ENCODE results near the gene KCNMA1.
"Not testable (repeated sequence)": the region's sequence is repeated elsewhere in the genome, so short reads cannot be mapped to it uniquely, and the experiment has no call there.

The KCNMA1 gene

GRCh38 chr10:77590344-77591237, 47.0 kb downstream of the KCNMA1 start:
- Histone ChIP-seq H3K4me1 (ENCODE audit: insufficient read depth, insufficient read length) (no peaks in the 10 kb centered on the region), H3K27me3 (ENCODE audit: insufficient read depth, insufficient read length) (no peaks in the 10 kb centered on the region), H3K9ac (ENCODE audit: insufficient read length, low read depth) (no peak overlapping the region), H3K9me3 (ENCODE audit: insufficient read depth, low read length) (no peaks in the 10 kb centered on the region; the same call in 1 of the 2 replicates), H3K4me3 (ENCODE audit: insufficient read length, low read depth) (no peak overlapping the region), H3K36me3 (ENCODE audit: insufficient read depth, insufficient read length, low read length) (no peaks in the 10 kb centered on the region)
- DNase-seq (ENCODE audit: low read depth, low spot score) = no peak
- TF ChIP-seq SUZ12 (IDR thresholded peaks at IDR 0.05; ENCODE audit: extremely low read depth, insufficient read depth, insufficient read length) = no peak
- TF ChIP-seq ZNF274 (IDR thresholded peaks at IDR 0.05; ENCODE audit: low read depth, low read length) = no peak
- no peak for TF ChIP-seq YY1 (IDR thresholded peaks at IDR 0.05; ENCODE audit: insufficient read depth, insufficient read length)

- not testable (repeated sequence) for H3K27me3 ChIP-seq (ENCODE audit: insufficient read depth, insufficient read length); H3K9me3 ChIP-seq (ENCODE audit: insufficient read depth, low read length); H3K36me3 ChIP-seq (ENCODE audit: insufficient read depth, insufficient read length, low read length); H3K4me1 ChIP-seq (ENCODE audit: insufficient read depth, insufficient read length); H3K4me3 ChIP-seq (ENCODE audit: insufficient read length, low read depth); DNase-seq (ENCODE audit: low read depth, low spot score); H3K9ac ChIP-seq (ENCODE audit: insufficient read length, low read depth)
Measured at GRCh38 chr10:77589703-77590102, 47.9 kb downstream of the KCNMA1 start.

- Histone ChIP-seq H3K4me1 (ENCODE audit: insufficient read depth, insufficient read length) (peaks cover 3% of the 10 kb centered on the region), H3K9me3 (ENCODE audit: insufficient read depth, low read length) (no peaks in the 10 kb centered on the region; the same call in 1 of the 2 replicates), H3K36me3 (ENCODE audit: insufficient read depth, insufficient read length, low read length) (no peaks in the 10 kb centered on the region), H3K9ac (ENCODE audit: insufficient read length, low read depth) (no peak overlapping the region), H3K4me3 (ENCODE audit: insufficient read length, low read depth) (no peak overlapping the region), H3K27me3 (ENCODE audit: insufficient read depth, insufficient read length) (no peaks in the 10 kb centered on the region)
- TF ChIP-seq YY1 (IDR thresholded peaks at IDR 0.05; ENCODE audit: insufficient read depth, insufficient read length) (no peak), ZNF274 (IDR thresholded peaks at IDR 0.05; ENCODE audit: low read depth, low read length) (no peak), SUZ12 (IDR thresholded peaks at IDR 0.05; ENCODE audit: extremely low read depth, insufficient read depth, insufficient read length) (no peak)
- no peak for DNase-seq (ENCODE audit: low read depth, low spot score)
Measured at GRCh38 chr10:77588886-77589285, 48.7 kb downstream of the KCNMA1 start.

- Histone ChIP-seq H3K4me1 (ENCODE audit: insufficient read depth, insufficient read length) (peaks cover 3% of the 10 kb centered on the region), H3K36me3 (ENCODE audit: insufficient read depth, insufficient read length, low read length) (no peaks in the 10 kb centered on the region), H3K9ac (ENCODE audit: insufficient read length, low read depth) (no peak overlapping the region), H3K27me3 (ENCODE audit: insufficient read depth, insufficient read length) (no peaks in the 10 kb centered on the region), H3K9me3 (ENCODE audit: insufficient read depth, low read length) (no peaks in the 10 kb centered on the region; the same call in 1 of the 2 replicates), H3K4me3 (ENCODE audit: insufficient read length, low read depth) (no peak overlapping the region)
- TF ChIP-seq SUZ12 (IDR thresholded peaks at IDR 0.05; ENCODE audit: extremely low read depth, insufficient read depth, insufficient read length) (no peak), YY1 (IDR thresholded peaks at IDR 0.05; ENCODE audit: insufficient read depth, insufficient read length) (no peak), ZNF274 (IDR thresholded peaks at IDR 0.05; ENCODE audit: low read depth, low read length) (no peak)
- no peak for DNase-seq (ENCODE audit: low read depth, low spot score)
Measured at GRCh38 chr10:77587416-77587790, 50.2 kb downstream of the KCNMA1 start.

- Histone ChIP-seq H3K9ac (ENCODE audit: insufficient read length, low read depth) (no peak overlapping the region), H3K9me3 (ENCODE audit: insufficient read depth, low read length) (no peaks in the 10 kb centered on the region; the same call in 1 of the 2 replicates), H3K36me3 (ENCODE audit: insufficient read depth, insufficient read length, low read length) (no peaks in the 10 kb centered on the region), H3K27me3 (ENCODE audit: insufficient read depth, insufficient read length) (no peaks in the 10 kb centered on the region), H3K4me1 (ENCODE audit: insufficient read depth, insufficient read length) (peaks cover 3% of the 10 kb centered on the region), H3K4me3 (ENCODE audit: insufficient read length, low read depth) (no peak overlapping the region)
- DNase-seq (ENCODE audit: low read depth, low spot score) = no peak
- TF ChIP-seq YY1 (IDR thresholded peaks at IDR 0.05; ENCODE audit: insufficient read depth, insufficient read length) (no peak), SUZ12 (IDR thresholded peaks at IDR 0.05; ENCODE audit: extremely low read depth, insufficient read depth, insufficient read length) (no peak)
Measured at GRCh38 chr10:77586719-77587415, 50.7 kb downstream of the KCNMA1 start.

GRCh38 chr10:77584938-77585337, 52.7 kb downstream of the KCNMA1 start:
- no peak for DNase-seq (ENCODE audit: low read depth, low spot score)
- Histone ChIP-seq H3K9me3 (ENCODE audit: insufficient read depth, low read length) (no peaks in the 10 kb centered on the region; the same call in 1 of the 2 replicates), H3K9ac (ENCODE audit: insufficient read length, low read depth) (no peak overlapping the region), H3K36me3 (ENCODE audit: insufficient read depth, insufficient read length, low read length) (no peaks in the 10 kb centered on the region), H3K4me3 (ENCODE audit: insufficient read length, low read depth) (no peak overlapping the region), H3K27me3 (ENCODE audit: insufficient read depth, insufficient read length) (no peaks in the 10 kb centered on the region), H3K4me1 (ENCODE audit: insufficient read depth, insufficient read length) (peaks cover 3% of the 10 kb centered on the region)
- TF ChIP-seq YY1 (IDR thresholded peaks at IDR 0.05; ENCODE audit: insufficient read depth, insufficient read length) (no peak), ZNF274 (IDR thresholded peaks at IDR 0.05; ENCODE audit: low read depth, low read length) (no peak), SUZ12 (IDR thresholded peaks at IDR 0.05; ENCODE audit: extremely low read depth, insufficient read depth, insufficient read length) (no peak)

- no peak for TF ChIP-seq ZNF274 (IDR thresholded peaks at IDR 0.05; ENCODE audit: low read depth, low read length)
- TF ChIP-seq SUZ12 (IDR thresholded peaks at IDR 0.05; ENCODE audit: extremely low read depth, insufficient read depth, insufficient read length) = no peak
- TF ChIP-seq YY1 (IDR thresholded peaks at IDR 0.05; ENCODE audit: insufficient read depth, insufficient read length) = no peak
- DNase-seq (ENCODE audit: low read depth, low spot score) = no peak
- Histone ChIP-seq H3K36me3 (ENCODE audit: insufficient read depth, insufficient read length, low read length) (no peaks in the 10 kb centered on the region), H3K27me3 (ENCODE audit: insufficient read depth, insufficient read length) (no peaks in the 10 kb centered on the region), H3K4me3 (ENCODE audit: insufficient read length, low read depth) (no peak overlapping the region), H3K9ac (ENCODE audit: insufficient read length, low read depth) (no peak overlapping the region), H3K4me1 (ENCODE audit: insufficient read depth, insufficient read length) (peaks cover 3% of the 10 kb centered on the region), H3K9me3 (ENCODE audit: insufficient read depth, low read length) (no peaks in the 10 kb centered on the region)
Measured at GRCh38 chr10:77583527-77583926, 54.1 kb downstream of the KCNMA1 start.

Measured in NT2/D1 (cell line).